Stimulated activated naive CD4-positive, alpha-beta T cell (primary cell): ENCODE results near the gene KCNG2.

Source experiments
- DNase-seq, 6 experiments: peaks; one replicate each; lab custom pipeline; 2025; lab: John Stamatoyannopoulos, UW

KCNG2 gene

GRCh38 chr18:79786304-79786703, 11.4 kb upstream of the KCNG2 start:
- no peak for DNase-seq

- DNase-seq = no peak
Observed at GRCh38 chr18:79786786-79787526, 10.8 kb upstream of the KCNG2 start.

GRCh38 chr18:79787527-79787864, 10.2 kb upstream of the KCNG2 start:
- DNase-seq = no peak

- DNase-seq = no peak
Observed at GRCh38 chr18:79787865-79788733, 9.6 kb upstream of the KCNG2 start.

GRCh38 chr18:79788734-79789085, 9.0 kb upstream of the KCNG2 start:
- DNase-seq = no peak

GRCh38 chr18:79789091-79789891, 8.4 kb upstream of the KCNG2 start:
- no peak for DNase-seq

- DNase-seq = no peak
Observed at GRCh38 chr18:79789901-79790890, 7.5 kb upstream of the KCNG2 start.

- DNase-seq = no peak
Observed at GRCh38 chr18:79790996-79791972, 6.5 kb upstream of the KCNG2 start.

GRCh38 chr18:79792096-79792987, 5.4 kb upstream of the KCNG2 start:
- no peak for DNase-seq

- DNase-seq = no peak
Observed at GRCh38 chr18:79792988-79793355, 4.8 kb upstream of the KCNG2 start.

GRCh38 chr18:79794846-79795245, 2.9 kb upstream of the KCNG2 start:
- DNase-seq = no peak

- DNase-seq = no peak
Observed at GRCh38 chr18:79795446-79795845, 2.3 kb upstream of the KCNG2 start.

- DNase-seq = no peak
Observed at GRCh38 chr18:79796016-79796415, 1.7 kb upstream of the KCNG2 start.

GRCh38 chr18:79796531-79797405, 970 bp upstream of the KCNG2 start:
- DNase-seq = no peak

GRCh38 chr18:79798346-79798998, 734 bp downstream of the KCNG2 start:
- DNase-seq = no peak

- DNase-seq = no peak
Observed at GRCh38 chr18:79798999-79799370, 1.2 kb downstream of the KCNG2 start.

- no peak for DNase-seq
Observed at GRCh38 chr18:79799619-79800370, 2.1 kb downstream of the KCNG2 start.
